AG09319 (cell line): ENCODE data around the gene HNRNPUL1.

Experiments
- DNase-seq: peaks from one replicate; pipeline ENCODE4 v3.0.0-alpha.2; 2010; ENCODE audit warnings: low read depth; ENCODE audit errors: extremely low read depth
- TF ChIP-seq, protein P1 (sequence below): IDR thresholded peaks from 2 replicates; pipeline ENCODE4 v1.5.1; 2011; ENCODE audit warnings: low read depth, mild to moderate bottlenecking, inconsistent platforms, low read length, moderate library complexity

Gene HNRNPUL1

DNA sequence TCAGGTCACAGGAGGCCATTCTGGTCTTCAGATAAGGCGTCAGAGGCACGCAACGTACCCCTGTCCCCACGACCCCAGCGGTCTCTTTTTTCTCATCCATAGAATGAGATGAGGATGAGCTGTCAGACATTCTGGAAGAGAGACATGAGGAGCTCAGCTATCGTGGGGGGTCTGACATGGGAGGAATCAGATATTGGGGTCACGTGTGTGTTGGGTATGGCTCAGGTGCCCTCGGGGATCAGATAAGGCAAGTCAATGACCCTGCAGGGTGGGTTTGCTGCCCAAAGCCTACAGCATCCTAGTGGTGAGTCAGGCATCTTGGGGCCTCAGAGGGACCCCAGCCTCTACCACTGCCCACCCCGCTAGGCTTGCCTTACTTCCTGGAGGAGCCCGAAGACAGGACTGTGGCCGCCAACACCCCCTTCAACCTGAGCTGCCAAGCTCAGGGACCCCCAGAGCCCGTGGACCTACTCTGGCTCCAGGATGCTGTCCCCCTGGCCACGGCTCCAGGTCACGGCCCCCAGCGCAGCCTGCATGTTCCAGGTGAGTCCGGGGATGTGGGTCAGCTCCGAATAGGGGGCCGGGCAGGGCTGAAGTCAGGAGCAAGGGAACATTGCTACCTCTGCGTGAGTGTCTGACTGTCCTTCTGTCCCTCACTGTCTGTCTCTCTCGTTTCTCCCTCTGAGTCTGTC is 42.5 kb upstream of the HNRNPUL1 start:
- no peak for DNase-seq
- TF ChIP-seq, protein P1, sequence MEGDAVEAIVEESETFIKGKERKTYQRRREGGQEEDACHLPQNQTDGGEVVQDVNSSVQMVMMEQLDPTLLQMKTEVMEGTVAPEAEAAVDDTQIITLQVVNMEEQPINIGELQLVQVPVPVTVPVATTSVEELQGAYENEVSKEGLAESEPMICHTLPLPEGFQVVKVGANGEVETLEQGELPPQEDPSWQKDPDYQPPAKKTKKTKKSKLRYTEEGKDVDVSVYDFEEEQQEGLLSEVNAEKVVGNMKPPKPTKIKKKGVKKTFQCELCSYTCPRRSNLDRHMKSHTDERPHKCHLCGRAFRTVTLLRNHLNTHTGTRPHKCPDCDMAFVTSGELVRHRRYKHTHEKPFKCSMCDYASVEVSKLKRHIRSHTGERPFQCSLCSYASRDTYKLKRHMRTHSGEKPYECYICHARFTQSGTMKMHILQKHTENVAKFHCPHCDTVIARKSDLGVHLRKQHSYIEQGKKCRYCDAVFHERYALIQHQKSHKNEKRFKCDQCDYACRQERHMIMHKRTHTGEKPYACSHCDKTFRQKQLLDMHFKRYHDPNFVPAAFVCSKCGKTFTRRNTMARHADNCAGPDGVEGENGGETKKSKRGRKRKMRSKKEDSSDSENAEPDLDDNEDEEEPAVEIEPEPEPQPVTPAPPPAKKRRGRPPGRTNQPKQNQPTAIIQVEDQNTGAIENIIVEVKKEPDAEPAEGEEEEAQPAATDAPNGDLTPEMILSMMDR = no peak

DNA sequence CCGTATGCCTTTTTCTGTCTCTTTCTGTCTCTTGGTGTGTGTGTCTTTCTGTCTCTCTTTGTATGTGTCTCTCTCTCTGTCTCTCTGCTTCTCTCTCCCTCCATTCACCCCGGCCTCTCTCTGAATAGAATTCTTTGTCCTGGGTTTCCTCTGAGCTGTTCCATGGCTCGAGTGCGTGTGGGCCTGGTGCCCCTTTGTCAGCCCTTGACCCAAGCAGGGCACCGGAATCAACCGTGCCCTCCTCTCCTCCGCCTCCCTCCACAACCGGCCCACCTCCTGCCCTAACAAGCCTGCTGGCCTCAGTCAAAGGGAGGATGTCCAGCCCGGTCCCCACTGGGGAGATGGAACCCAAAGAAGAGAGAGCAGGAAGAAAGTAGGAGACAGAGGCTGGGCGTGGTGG is 41.9 kb upstream of the HNRNPUL1 start:
- TF ChIP-seq, protein P1 = no peak
- DNase-seq = no peak

DNA sequence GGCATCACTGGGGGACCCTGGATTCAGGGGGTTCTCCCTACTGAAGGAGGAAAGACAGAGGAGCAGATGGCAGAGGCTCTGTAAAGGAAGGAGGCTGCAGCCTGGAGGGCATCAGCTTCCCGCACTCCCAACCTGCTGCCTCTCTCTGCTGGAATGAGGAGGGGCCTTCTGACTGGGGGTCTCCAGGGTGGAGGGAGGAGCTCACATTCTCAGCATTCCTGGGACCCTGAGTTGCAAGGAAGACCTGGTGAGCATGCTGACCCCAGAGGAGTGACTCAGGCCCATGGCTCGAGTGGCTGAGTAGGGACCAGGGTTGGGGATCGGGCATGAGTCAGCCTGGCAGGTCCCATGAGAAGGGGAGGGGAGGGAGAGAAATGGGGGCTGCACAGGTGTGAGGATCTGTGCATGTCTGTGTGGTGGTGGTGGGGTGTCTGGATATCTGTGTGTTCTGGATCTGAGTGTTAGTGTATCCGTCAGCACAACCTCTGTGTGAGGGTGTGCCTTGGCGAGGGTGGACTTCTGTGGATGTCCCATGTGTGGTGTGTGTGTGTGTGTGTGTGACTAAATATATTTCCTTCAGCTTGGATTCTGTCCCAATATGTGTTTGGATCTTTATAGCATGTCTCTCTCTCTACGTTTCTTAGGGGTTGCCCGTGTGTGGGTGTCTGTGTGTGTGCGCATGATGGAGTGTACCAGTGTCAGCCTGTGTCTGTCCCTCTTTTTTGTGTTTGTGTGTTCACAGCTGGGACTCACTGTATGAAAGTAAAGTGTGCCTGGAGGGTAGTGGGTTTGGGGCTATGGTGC is 40.5 kb upstream of the HNRNPUL1 start:
- TF ChIP-seq, protein P1 = no peak
- no peak for DNase-seq

DNA sequence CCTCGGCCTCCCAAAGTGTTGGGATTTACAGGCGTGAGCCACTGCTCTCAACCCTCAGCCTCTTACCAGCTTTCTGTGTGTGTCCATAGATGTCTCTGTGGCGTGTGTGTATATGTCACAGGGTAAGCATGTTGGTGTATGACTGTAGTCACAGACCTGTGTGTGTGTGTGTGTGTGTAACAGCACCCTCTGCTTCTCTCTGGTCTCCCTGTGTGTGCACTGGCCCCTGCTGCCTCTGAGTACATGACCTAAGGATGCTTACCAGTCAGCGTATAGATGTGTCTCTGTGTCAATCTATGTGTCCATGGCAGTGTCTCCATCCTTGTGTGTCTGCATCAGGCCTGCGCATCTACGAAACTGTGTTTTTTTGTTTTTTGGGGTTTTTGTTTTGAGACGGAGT is 39.5 kb upstream of the HNRNPUL1 start:
- TF ChIP-seq, protein P1 = no peak
- no peak for DNase-seq

DNA sequence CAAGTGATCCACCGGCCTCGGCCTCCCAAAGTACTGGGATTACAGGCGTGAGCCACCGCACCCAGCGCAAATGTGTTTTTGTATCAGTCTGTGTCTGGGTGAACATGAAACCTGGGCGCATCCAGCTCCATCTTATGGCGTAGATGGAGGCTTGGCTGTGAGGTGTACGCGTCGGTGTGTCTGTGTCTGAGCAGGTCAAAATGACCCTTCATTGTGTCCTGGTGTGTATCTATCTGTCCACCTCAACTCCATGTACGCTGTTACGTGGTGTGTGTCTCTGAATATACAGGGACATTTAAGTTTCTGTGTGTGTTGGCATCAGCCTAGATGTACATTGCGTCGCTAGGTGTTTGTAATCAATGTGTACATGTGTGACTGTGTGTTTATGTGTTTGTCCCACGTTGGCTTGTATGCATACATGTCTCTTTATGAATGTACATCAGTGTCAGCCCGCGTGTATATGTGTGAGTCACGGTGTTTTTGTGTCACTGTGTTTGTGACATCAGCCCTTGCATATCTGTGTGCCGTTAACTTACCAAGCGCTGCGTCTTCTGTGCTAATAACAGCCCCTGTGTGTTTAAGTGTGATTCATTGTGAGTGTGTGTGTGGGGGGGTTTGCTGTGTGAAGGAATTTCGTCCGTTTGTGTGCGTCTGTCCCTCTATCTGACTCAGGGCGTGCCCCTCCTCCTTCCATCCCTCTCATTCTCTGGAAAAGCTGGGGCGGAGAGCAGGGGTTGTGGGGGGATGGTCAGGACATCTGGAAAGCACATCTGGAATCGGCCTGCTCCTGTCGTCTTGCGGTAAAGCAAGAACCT is 38.7 kb upstream of the HNRNPUL1 start:
- TF ChIP-seq, protein P1 = no peak
- peak; percentile 96 for DNase-seq

DNA sequence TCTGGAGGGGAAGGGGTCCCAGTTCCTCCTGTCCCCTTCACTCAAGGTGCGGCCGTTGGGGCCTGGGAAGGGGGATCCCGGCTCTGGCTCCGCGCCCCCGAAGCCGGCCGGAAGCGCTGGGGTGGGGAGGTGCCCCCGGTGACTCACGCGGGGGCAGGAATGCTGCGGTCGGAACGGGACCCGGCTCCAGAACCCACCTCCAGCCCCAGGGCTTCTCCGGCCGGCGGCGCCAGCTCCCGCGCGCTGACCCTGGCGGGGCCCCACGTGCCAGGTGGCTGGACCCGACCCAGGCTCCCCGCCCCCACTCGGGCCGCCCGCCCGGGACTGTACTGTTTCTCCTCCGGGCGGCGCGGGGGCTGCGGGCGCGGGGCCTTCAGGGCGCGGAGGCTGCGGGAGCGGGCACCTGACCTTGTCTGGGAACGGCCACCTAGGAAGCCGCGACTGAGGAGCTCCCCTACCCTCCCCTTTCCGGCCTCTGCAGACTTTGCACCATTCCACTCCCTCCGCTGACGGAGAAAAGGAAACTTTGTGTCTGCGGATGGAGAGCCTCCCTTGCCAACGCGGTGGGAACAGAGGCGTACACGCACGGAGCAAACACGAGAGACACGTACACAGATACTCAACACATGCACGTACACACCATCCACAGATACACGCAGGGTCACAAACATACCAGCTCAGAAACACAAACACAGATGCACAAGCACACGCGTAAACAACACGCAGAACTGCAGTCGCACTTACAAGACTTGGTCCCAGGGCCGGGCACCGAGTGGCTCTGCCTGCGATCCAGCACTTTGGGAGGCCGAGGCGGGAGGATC is 37.9 kb upstream of the HNRNPUL1 start:
- TF ChIP-seq, protein P1 = no peak
- DNase-seq = peak; percentile 86
